Trophoblast cell (in vitro differentiated cells and primary cell): ENCODE data around the gene TRIM69.
A peak's percentile ranks its signal among the peaks of the same experiment; 100 is the strongest.
"Not testable (repeated sequence)": the region's sequence is repeated elsewhere in the genome, so short reads cannot be mapped to it uniquely, and the experiment has no call there.

ENCODE experiments used
- DNase-seq, 2 donors: peaks; one replicate each; pipeline ENCODE4 v3.0.0-alpha.2; 2016
- H2AFZ ChIP-seq: 2 replicates; pipeline ENCODE4 v1.6.1; 2013; ENCODE audit warnings: low read length, moderate library complexity, mild to moderate bottlenecking; ENCODE audit not compliant: insufficient read depth, poor library complexity
- H2AK5ac ChIP-seq: 2 replicates; pipeline ENCODE4 v1.6.1; 2013; ENCODE audit warnings: mild to moderate bottlenecking, low read length
- H2BK120ac ChIP-seq: 2 replicates; pipeline ENCODE4 v1.6.1; 2013; ENCODE audit warnings: low read length, mild to moderate bottlenecking, moderate library complexity; ENCODE audit not compliant: insufficient read depth, poor library complexity
- H2BK12ac ChIP-seq: 2 replicates; pipeline ENCODE4 v1.6.1; 2013; ENCODE audit warnings: mild to moderate bottlenecking, low read length, moderate library complexity
- H2BK5ac ChIP-seq: 2 replicates; pipeline ENCODE4 v1.6.1; 2013; ENCODE audit warnings: low read length, low read depth, moderate library complexity, mild to moderate bottlenecking; ENCODE audit not compliant: poor library complexity
- H3K14ac ChIP-seq: 2 replicates; pipeline ENCODE4 v1.6.1; 2013; ENCODE audit warnings: mild to moderate bottlenecking, low read length
- H3K18ac ChIP-seq: 2 replicates; pipeline ENCODE4 v1.6.1; 2013; ENCODE audit warnings: mild to moderate bottlenecking, low read length
- H3K23ac ChIP-seq: 2 replicates; pipeline ENCODE4 v1.6.1; 2013; ENCODE audit warnings: low read length
- H3K27ac ChIP-seq: 2 replicates; pipeline ENCODE4 v1.5.1; 2013; ENCODE audit warnings: low read depth, mild to moderate bottlenecking, inconsistent platforms, low read length, moderate library complexity
- H3K27me3 ChIP-seq: 2 replicates; pipeline ENCODE4 v1.6.1; 2013; ENCODE audit warnings: inconsistent platforms, mild to moderate bottlenecking, low read length, moderate library complexity; ENCODE audit not compliant: insufficient read depth
- H3K36me3 ChIP-seq, 2 experiments: 1 replicate in 1 of 2; 2 replicates in 1 of 2; pipeline ENCODE4 v1.6.1; 2013; ENCODE audit warnings: low read length in 2 of 2, mild to moderate bottlenecking in 2 of 2, moderate library complexity in 1 of 2; ENCODE audit not compliant: insufficient read depth in 2 of 2, control insufficient read depth in 1 of 2
- H3K4ac ChIP-seq: 2 replicates; pipeline ENCODE4 v1.6.1; 2013; ENCODE audit warnings: low read depth, mild to moderate bottlenecking, low read length, moderate library complexity
- H3K4me1 ChIP-seq, 2 experiments: 1 replicate in 1 of 2; 2 replicates in 1 of 2; pipeline ENCODE4 v1.6.1; 2013; ENCODE audit warnings: low read length in 2 of 2, mild to moderate bottlenecking in 2 of 2, moderate library complexity in 1 of 2; ENCODE audit not compliant: insufficient read depth in 2 of 2, control insufficient read depth in 1 of 2
- H3K4me2 ChIP-seq: 2 replicates; pipeline ENCODE4 v1.6.1; 2013; ENCODE audit warnings: inconsistent platforms, mild to moderate bottlenecking, low read length, moderate library complexity
- H3K4me3 ChIP-seq: 2 replicates; pipeline ENCODE4 v1.5.1; 2013; ENCODE audit warnings: mild to moderate bottlenecking, low read depth, low read length, inconsistent platforms
- H3K79me1 ChIP-seq: one replicate; pipeline ENCODE4 v1.6.1; 2013; ENCODE audit warnings: low read length
- H3K79me2 ChIP-seq: 2 replicates; pipeline ENCODE4 v1.6.1; 2013; ENCODE audit warnings: low read length, mild to moderate bottlenecking; ENCODE audit not compliant: control insufficient read depth, insufficient read depth, poor library complexity
- H3K9ac ChIP-seq: 2 replicates; pipeline ENCODE4 v1.6.1; 2013; ENCODE audit warnings: mild to moderate bottlenecking, low read length
- H3K9me3 ChIP-seq: 2 replicates; pipeline ENCODE4 v1.6.1; 2013; ENCODE audit warnings: low read depth, mild to moderate bottlenecking, control low read depth, inconsistent platforms, low read length; ENCODE audit not compliant: insufficient read depth
- H4K12ac ChIP-seq: 2 replicates; pipeline ENCODE4 v1.6.1; 2013; ENCODE audit warnings: low read depth, mild to moderate bottlenecking, low read length, moderate library complexity
- H4K8ac ChIP-seq: 2 replicates; pipeline ENCODE4 v1.6.1; 2013; ENCODE audit warnings: low read depth, mild to moderate bottlenecking, low read length, moderate library complexity
- H4K91ac ChIP-seq: one replicate; pipeline ENCODE4 v1.6.1; 2013; ENCODE audit warnings: low read depth, mild to moderate bottlenecking, low read length, moderate library complexity
- WGBS: extraction: QIAGEN DNeasy Blood & Tissue Kit; methylation state at CpG from one replicate; pipeline ENCODE4 v1.1.7; 2013; ENCODE audit warnings: missing lambda C conversion rate; ENCODE audit not compliant: insufficient read length, insufficient coverage; ENCODE audit errors: extremely low coverage; 5-methylcytosine and 5-hydroxymethylcytosine counted together

TRIM69 gene

GRCh38 chr15:44734839-44735481 is 1.4 kb upstream of the TRIM69 start:
- no peak for DNase-seq
- H2BK12ac ChIP-seq = no peak overlapping the region
- no peak overlapping the region for H3K4ac ChIP-seq
- no peak overlapping the region for H2BK5ac ChIP-seq
- no peaks in the 10 kb centered on the region for H3K79me1 ChIP-seq
- no peaks in the 10 kb centered on the region for H3K4me1 ChIP-seq
- no peaks in the 10 kb centered on the region for H3K79me2 ChIP-seq
- no peak overlapping the region for H4K8ac ChIP-seq
- no peak overlapping the region for H3K18ac ChIP-seq
- no peak overlapping the region for H3K27ac ChIP-seq
- H3K27me3 ChIP-seq = no peaks in the 10 kb centered on the region
- H4K12ac ChIP-seq = no peak overlapping the region
- H4K91ac ChIP-seq = no peak overlapping the region
- H3K23ac ChIP-seq = no peak overlapping the region
- no CpG with 5 or more reads among the region's 2 CpGs for WGBS
- H3K9ac ChIP-seq = no peak overlapping the region
- no peak overlapping the region for H3K4me3 ChIP-seq
- no peak overlapping the region for H3K4me2 ChIP-seq
- no peak overlapping the region for H2BK120ac ChIP-seq
- H3K9me3 ChIP-seq = no peaks in the 10 kb centered on the region
- no peaks in the 10 kb centered on the region for H3K36me3 ChIP-seq
- H2AK5ac ChIP-seq = no peak overlapping the region
- no peak overlapping the region for H3K14ac ChIP-seq
- H2AFZ ChIP-seq = no peak overlapping the region

- H2BK12ac ChIP-seq = no peak overlapping the region
- H2BK5ac ChIP-seq = no peak overlapping the region
- no peak overlapping the region for H4K8ac ChIP-seq
- no peak overlapping the region for H3K18ac ChIP-seq
- no peak overlapping the region for H2AFZ ChIP-seq
- H3K27ac ChIP-seq = no peak overlapping the region
- H3K4me1 ChIP-seq = no peaks in the 10 kb centered on the region
- no peaks in the 10 kb centered on the region for H3K79me1 ChIP-seq
- WGBS = 100% methylated on average over 1 of the region's 8 CpGs
- no peaks in the 10 kb centered on the region for H3K36me3 ChIP-seq
- no peak overlapping the region for H4K91ac ChIP-seq
- no peak overlapping the region for H4K12ac ChIP-seq
- no peak overlapping the region for H3K14ac ChIP-seq
- DNase-seq = peak; percentile 31 to 35
- no peak overlapping the region for H3K23ac ChIP-seq
- H3K9me3 ChIP-seq = no peaks in the 10 kb centered on the region
- no peak overlapping the region for H3K4ac ChIP-seq
- H3K4me3 ChIP-seq = no peak overlapping the region
- H3K27me3 ChIP-seq = no peaks in the 10 kb centered on the region
- H3K4me2 ChIP-seq = no peak overlapping the region
- H3K9ac ChIP-seq = no peak overlapping the region
- H2BK120ac ChIP-seq = no peak overlapping the region
- no peak overlapping the region for H2AK5ac ChIP-seq
- H3K79me2 ChIP-seq = no peaks in the 10 kb centered on the region
Observed at GRCh38 chr15:44735482-44736180, 697 bp upstream of the TRIM69 start.

GRCh38 chr15:44738340-44738984 is 2.1 kb downstream of the TRIM69 start:
- H3K23ac ChIP-seq = no peak overlapping the region
- H3K18ac ChIP-seq = no peak overlapping the region
- no peaks in the 10 kb centered on the region for H3K9me3 ChIP-seq
- H3K27ac ChIP-seq = no peak overlapping the region
- H2AK5ac ChIP-seq = no peak overlapping the region
- H4K91ac ChIP-seq = no peak overlapping the region
- H3K4ac ChIP-seq = no peak overlapping the region
- H4K8ac ChIP-seq = no peak overlapping the region
- no peak overlapping the region for H2AFZ ChIP-seq
- no peaks in the 10 kb centered on the region for H3K4me1 ChIP-seq
- no peaks in the 10 kb centered on the region for H3K36me3 ChIP-seq
- no CpG with 5 or more reads among the region's 3 CpGs for WGBS
- H3K4me2 ChIP-seq = no peak overlapping the region
- H3K9ac ChIP-seq = no peak overlapping the region
- no peak overlapping the region for H2BK120ac ChIP-seq
- no peak overlapping the region for H3K14ac ChIP-seq
- no peak overlapping the region for H4K12ac ChIP-seq
- no peaks in the 10 kb centered on the region for H3K79me1 ChIP-seq
- peak in 1 of 2 donors; percentile 88 for DNase-seq
- H2BK5ac ChIP-seq = no peak overlapping the region
- no peak overlapping the region for H2BK12ac ChIP-seq
- no peaks in the 10 kb centered on the region for H3K79me2 ChIP-seq
- H3K4me3 ChIP-seq = no peak overlapping the region
- no peaks in the 10 kb centered on the region for H3K27me3 ChIP-seq

- H3K18ac ChIP-seq, DNase-seq, H4K8ac ChIP-seq, H3K23ac ChIP-seq, H3K27ac ChIP-seq, H3K4me2 ChIP-seq, H3K4ac ChIP-seq, H2AFZ ChIP-seq, H2BK5ac ChIP-seq, H2BK12ac ChIP-seq, H3K27me3 ChIP-seq, H4K91ac ChIP-seq, H2BK120ac ChIP-seq, H3K4me1 ChIP-seq, H3K14ac ChIP-seq, H3K9ac ChIP-seq, H3K79me2 ChIP-seq, H2AK5ac ChIP-seq, H3K9me3 ChIP-seq, H4K12ac ChIP-seq, H3K36me3 ChIP-seq, H3K79me1 ChIP-seq, H3K4me3 ChIP-seq: not testable (repeated sequence)
- WGBS = no CpG with 5 or more reads among the region's 24 CpGs
Observed at GRCh38 chr15:44739222-44739847, 3.0 kb downstream of the TRIM69 start.
